Measurements from ENCODE around the gene C5orf52.

The C5orf52 gene

DNA sequence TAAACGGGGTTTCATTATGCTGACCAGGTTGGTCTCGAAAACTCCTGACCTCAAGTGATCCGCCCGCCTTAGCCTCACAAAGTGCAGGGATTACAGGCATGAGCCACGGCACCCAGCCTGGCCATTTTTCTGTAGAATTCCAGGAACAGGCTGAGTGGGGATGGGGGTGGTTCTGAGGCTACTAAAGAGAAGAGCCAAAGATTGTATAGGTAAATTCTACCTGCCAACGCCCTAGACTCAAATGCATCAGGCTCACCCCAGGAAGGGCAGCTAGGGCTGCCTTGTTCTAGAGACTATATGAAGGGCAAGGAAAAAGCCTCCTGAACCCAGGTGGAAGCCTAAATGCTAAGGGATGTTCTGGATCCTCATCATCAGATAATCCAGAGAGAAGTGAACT is 1.6 kb upstream of the C5orf52 start:
- TF ChIP-seq RARB (CRISPR knock-in tag; IDR thresholded peaks at IDR 0.05) (no peak), ZFP3 (CRISPR knock-in tag; IDR thresholded peaks at IDR 0.05) (no peak), ZFP30 (CRISPR knock-in tag; IDR thresholded peaks at IDR 0.05) (no peak), TCF4 (CRISPR knock-in tag; IDR thresholded peaks at IDR 0.05; ENCODE audit: borderline replicate concordance) (no peak), TSHZ2 (CRISPR knock-in tag; IDR thresholded peaks at IDR 0.05) (no peak), ESRRG (CRISPR knock-in tag; IDR thresholded peaks at IDR 0.05) (no peak), SNAI2 (CRISPR knock-in tag; IDR thresholded peaks at IDR 0.05) (no peak), ZNF8 (CRISPR knock-in tag; IDR thresholded peaks at IDR 0.05) (no peak), POU6F1 (CRISPR knock-in tag; IDR thresholded peaks at IDR 0.05; ENCODE audit: borderline replicate concordance, low read depth) (no peak), CSDC2 (CRISPR knock-in tag; IDR thresholded peaks at IDR 0.05) (no peak), ZC3H10 (CRISPR knock-in tag; IDR thresholded peaks at IDR 0.05) (no peak), ARNTL (CRISPR knock-in tag; IDR thresholded peaks at IDR 0.05; ENCODE audit: borderline replicate concordance, low read depth) (no peak), TOX (CRISPR knock-in tag; IDR thresholded peaks at IDR 0.05; ENCODE audit: borderline replicate concordance) (no peak), CSRNP3 (CRISPR knock-in tag; IDR thresholded peaks at IDR 0.05) (no peak)
- ATAC-seq: no peak

GRCh38 chr5:157671592-157672330 is 428 bp downstream of the C5orf52 start:
- TF ChIP-seq POU6F1 (CRISPR knock-in tag; IDR thresholded peaks at IDR 0.05; ENCODE audit: borderline replicate concordance, low read depth): no peak
- TF ChIP-seq SNAI2 (CRISPR knock-in tag; IDR thresholded peaks at IDR 0.05): no peak
- no peak for TF ChIP-seq TSHZ2 (CRISPR knock-in tag; IDR thresholded peaks at IDR 0.05)
- TF ChIP-seq ARNTL (CRISPR knock-in tag; IDR thresholded peaks at IDR 0.05; ENCODE audit: borderline replicate concordance, low read depth): no peak
- TF ChIP-seq ZNF8 (CRISPR knock-in tag; IDR thresholded peaks at IDR 0.05): no peak
- no peak for TF ChIP-seq ZC3H10 (CRISPR knock-in tag; IDR thresholded peaks at IDR 0.05)
- no peak for TF ChIP-seq TCF4 (CRISPR knock-in tag; IDR thresholded peaks at IDR 0.05; ENCODE audit: borderline replicate concordance)
- TF ChIP-seq ESRRG (CRISPR knock-in tag; IDR thresholded peaks at IDR 0.05): no peak
- TF ChIP-seq, protein P1, sequence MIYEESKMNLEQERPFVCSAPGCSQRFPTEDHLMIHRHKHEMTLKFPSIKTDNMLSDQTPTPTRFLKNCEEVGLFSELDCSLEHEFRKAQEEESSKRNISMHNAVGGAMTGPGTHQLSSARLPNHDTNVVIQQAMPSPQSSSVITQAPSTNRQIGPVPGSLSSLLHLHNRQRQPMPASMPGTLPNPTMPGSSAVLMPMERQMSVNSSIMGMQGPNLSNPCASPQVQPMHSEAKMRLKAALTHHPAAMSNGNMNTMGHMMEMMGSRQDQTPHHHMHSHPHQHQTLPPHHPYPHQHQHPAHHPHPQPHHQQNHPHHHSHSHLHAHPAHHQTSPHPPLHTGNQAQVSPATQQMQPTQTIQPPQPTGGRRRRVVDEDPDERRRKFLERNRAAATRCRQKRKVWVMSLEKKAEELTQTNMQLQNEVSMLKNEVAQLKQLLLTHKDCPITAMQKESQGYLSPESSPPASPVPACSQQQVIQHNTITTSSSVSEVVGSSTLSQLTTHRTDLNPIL (CRISPR knock-in tag; IDR thresholded peaks at IDR 0.05; ENCODE audit: low read depth): no peak
- TF ChIP-seq GLIS3 (CRISPR knock-in tag; IDR thresholded peaks at IDR 0.05): no peak
- TF ChIP-seq OSR1 (CRISPR knock-in tag; IDR thresholded peaks at IDR 0.05): no peak
- no peak for TF ChIP-seq ZFP3 (CRISPR knock-in tag; IDR thresholded peaks at IDR 0.05)
- no peak for TF ChIP-seq CSRNP3 (CRISPR knock-in tag; IDR thresholded peaks at IDR 0.05)
- TF ChIP-seq ZNF70 (CRISPR knock-in tag; IDR thresholded peaks at IDR 0.05): no peak
- no peak for TF ChIP-seq ZFP30 (CRISPR knock-in tag; IDR thresholded peaks at IDR 0.05)
- no peak for TF ChIP-seq TOX (CRISPR knock-in tag; IDR thresholded peaks at IDR 0.05; ENCODE audit: borderline replicate concordance)
- no peak for TF ChIP-seq ZNF565 (CRISPR knock-in tag; conservative IDR thresholded peaks at IDR 0.05; ENCODE audit: low read depth)
- no peak for TF ChIP-seq PATZ1 (CRISPR knock-in tag; IDR thresholded peaks at IDR 0.05; ENCODE audit: borderline replicate concordance)
- TF ChIP-seq PPARA (CRISPR knock-in tag; IDR thresholded peaks at IDR 0.05; ENCODE audit: borderline replicate concordance): no peak
- no peak for TF ChIP-seq CSDC2 (CRISPR knock-in tag; IDR thresholded peaks at IDR 0.05)
- no peak for ATAC-seq
